ENCODE measurements around the gene IPO5. TPM values are rescaled to one million over a fixed set of nuclear protein-coding genes. Genes with fewer than 3 reads are reported as not detected.

The IPO5 gene
- polyA plus RNA-seq, 1 of the 3 experiments (the other 2 are of a cell fraction): 77.1 TPM

DNA sequence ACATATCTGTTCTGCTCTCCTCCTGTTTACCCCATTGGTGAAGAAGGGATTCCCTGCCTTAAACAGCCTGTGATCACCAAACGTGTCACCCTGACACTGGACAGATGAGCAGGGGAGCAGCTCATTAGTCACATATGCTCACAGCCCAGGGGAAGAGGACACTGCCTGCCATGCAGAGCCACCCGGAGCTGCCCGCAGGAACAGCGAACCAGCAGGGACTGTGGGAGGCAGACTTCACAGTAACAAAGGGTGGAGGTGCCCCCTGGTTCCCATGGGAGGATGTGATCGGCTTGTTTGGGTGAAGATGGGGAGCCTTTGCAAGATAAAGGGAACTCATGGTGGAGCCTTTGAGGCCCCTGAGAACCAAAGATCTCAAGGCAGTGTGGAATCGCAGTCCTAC lies 100.8 kb downstream of the IPO5 start:
- no peak for TF ChIP-seq FOXJ3 (CRISPR knock-in tag; IDR thresholded peaks at IDR 0.05)
- no peak for TF ChIP-seq GATA2 (CRISPR knock-in tag; IDR thresholded peaks at IDR 0.05)
- TF ChIP-seq GABPA (IDR thresholded peaks at IDR 0.05; ENCODE audit: low read depth): no peak
- TF ChIP-seq RCOR1 (IDR thresholded peaks at IDR 0.05; ENCODE audit: low read length): no peak
- TF ChIP-seq TCF12 (IDR thresholded peaks at IDR 0.05): no peak
- no peak for TF ChIP-seq YY1 (IDR thresholded peaks at IDR 0.05; ENCODE audit: low read depth)
- ChIA-PET POLR2A (no interaction called here), CTCF (interaction anchor here (0.9 to 1.3 kb wide), 2 partner anchors 15 to 21 kb away, joined by 3 to 5 read pairs; no protein-coding TSS in a partner anchor)
- no peak overlapping the region for H3K27ac ChIP-seq (ENCODE audit: low read depth in 2 of 2, low read length in 1 of 2)
- H3K4me2 ChIP-seq: no peak overlapping the region
- H3K4me1 ChIP-seq (ENCODE audit: control insufficient read depth in 1 of 2, insufficient read depth in 2 of 2, low read depth in 1 of 2, low read length in 1 of 2): peaks cover 0 to 3% of the 10 kb centered on the region in 2 experiments; a peak in 1 of 4 replicates
- no peak overlapping the region for H3K4me3 ChIP-seq (ENCODE audit: low read depth in 2 of 2, low read length in 1 of 2)
- H3K27me3 ChIP-seq (ENCODE audit: insufficient read depth): no peaks in the 10 kb centered on the region; the same call in 1 of the 2 replicates
- H3F3A ChIP-seq (replicated peaks; ENCODE audit: insufficient read depth): no peaks in the 10 kb centered on the region
- peak; percentile 30 for DNase-seq
- H3K9me3 ChIP-seq: no peaks in the 10 kb centered on the region
- H3K9ac ChIP-seq: no peak overlapping the region
- H4K20me1 ChIP-seq (ENCODE audit: insufficient read depth): no peaks in the 10 kb centered on the region
- H3K9me2 ChIP-seq: no peaks in the 10 kb centered on the region
- no peaks in the 10 kb centered on the region for H3K36me3 ChIP-seq (replicated peaks in 1 of 2; ENCODE audit: control insufficient read depth in 1 of 2, insufficient read depth in 2 of 2, low read length in 1 of 2)
- no peaks in the 10 kb centered on the region for H3K79me2 ChIP-seq (ENCODE audit: insufficient read depth)
- H2AFZ ChIP-seq (ENCODE audit: low read depth): no peak overlapping the region
- WGBS (ENCODE audit: low lambda C conversion rate): 62% methylated on average over 6 of the region's 6 CpGs

- TF ChIP-seq FOXM1 (IDR thresholded peaks at IDR 0.05; ENCODE audit: low read depth) (no peak), GABPA (IDR thresholded peaks at IDR 0.05; ENCODE audit: low read depth) (no peak), SMC3 (IDR thresholded peaks at IDR 0.05; ENCODE audit: low read depth, low read length) (no peak), NRF1 (IDR thresholded peaks at IDR 0.05; ENCODE audit: low read depth, low read length) (no peak), FOXJ3 (CRISPR knock-in tag; IDR thresholded peaks at IDR 0.05) (no peak), USF1 (IDR thresholded peaks at IDR 0.05; ENCODE audit: borderline replicate concordance, low read depth) (no peak), MXI1 (IDR thresholded peaks at IDR 0.05; ENCODE audit: low read depth, low read length) (no peak), EZH2phosphoT487 (IDR thresholded peaks at IDR 0.05; ENCODE audit: borderline replicate concordance, low read depth) (no peak), MEF2A (IDR thresholded peaks at IDR 0.05; ENCODE audit: borderline replicate concordance, low read depth) (no peak), TEAD4 (IDR thresholded peaks at IDR 0.05; ENCODE audit: borderline replicate concordance, insufficient read depth) (no peak), USF2 (IDR thresholded peaks at IDR 0.05; ENCODE audit: borderline replicate concordance, low read depth, low read length) (no peak), YY1 (IDR thresholded peaks at IDR 0.05; ENCODE audit: low read depth) (no peak), FOSL2 (IDR thresholded peaks at IDR 0.05; ENCODE audit: borderline replicate concordance, low read depth) (no peak)
- TF ChIP-seq, protein P1, sequence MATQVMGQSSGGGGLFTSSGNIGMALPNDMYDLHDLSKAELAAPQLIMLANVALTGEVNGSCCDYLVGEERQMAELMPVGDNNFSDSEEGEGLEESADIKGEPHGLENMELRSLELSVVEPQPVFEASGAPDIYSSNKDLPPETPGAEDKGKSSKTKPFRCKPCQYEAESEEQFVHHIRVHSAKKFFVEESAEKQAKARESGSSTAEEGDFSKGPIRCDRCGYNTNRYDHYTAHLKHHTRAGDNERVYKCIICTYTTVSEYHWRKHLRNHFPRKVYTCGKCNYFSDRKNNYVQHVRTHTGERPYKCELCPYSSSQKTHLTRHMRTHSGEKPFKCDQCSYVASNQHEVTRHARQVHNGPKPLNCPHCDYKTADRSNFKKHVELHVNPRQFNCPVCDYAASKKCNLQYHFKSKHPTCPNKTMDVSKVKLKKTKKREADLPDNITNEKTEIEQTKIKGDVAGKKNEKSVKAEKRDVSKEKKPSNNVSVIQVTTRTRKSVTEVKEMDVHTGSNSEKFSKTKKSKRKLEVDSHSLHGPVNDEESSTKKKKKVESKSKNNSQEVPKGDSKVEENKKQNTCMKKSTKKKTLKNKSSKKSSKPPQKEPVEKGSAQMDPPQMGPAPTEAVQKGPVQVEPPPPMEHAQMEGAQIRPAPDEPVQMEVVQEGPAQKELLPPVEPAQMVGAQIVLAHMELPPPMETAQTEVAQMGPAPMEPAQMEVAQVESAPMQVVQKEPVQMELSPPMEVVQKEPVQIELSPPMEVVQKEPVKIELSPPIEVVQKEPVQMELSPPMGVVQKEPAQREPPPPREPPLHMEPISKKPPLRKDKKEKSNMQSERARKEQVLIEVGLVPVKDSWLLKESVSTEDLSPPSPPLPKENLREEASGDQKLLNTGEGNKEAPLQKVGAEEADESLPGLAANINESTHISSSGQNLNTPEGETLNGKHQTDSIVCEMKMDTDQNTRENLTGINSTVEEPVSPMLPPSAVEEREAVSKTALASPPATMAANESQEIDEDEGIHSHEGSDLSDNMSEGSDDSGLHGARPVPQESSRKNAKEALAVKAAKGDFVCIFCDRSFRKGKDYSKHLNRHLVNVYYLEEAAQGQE (IDR thresholded peaks at IDR 0.05; ENCODE audit: low read depth, low read length): no peak
- Histone ChIP-seq H3K9ac (no peak overlapping the region), H4K20me1 (ENCODE audit: insufficient read depth) (no peaks in the 10 kb centered on the region), H3K9me3 (no peaks in the 10 kb centered on the region), H3K79me2 (ENCODE audit: insufficient read depth) (no peaks in the 10 kb centered on the region), H2AFZ (ENCODE audit: low read depth) (no peak overlapping the region), H3K4me1 (ENCODE audit: control insufficient read depth in 1 of 2, insufficient read depth in 2 of 2, low read depth in 1 of 2, low read length in 1 of 2) (no peaks in the 10 kb centered on the region; a peak in 1 of 4 replicates), H3K4me2 (no peak overlapping the region), H3F3A (replicated peaks; ENCODE audit: insufficient read depth) (no peaks in the 10 kb centered on the region), H3K27ac (ENCODE audit: low read depth in 2 of 2, low read length in 1 of 2) (no peak overlapping the region), H3K36me3 (replicated peaks in 1 of 2; ENCODE audit: control insufficient read depth in 1 of 2, insufficient read depth in 2 of 2, low read length in 1 of 2) (no peaks in the 10 kb centered on the region), H3K9me2 (no peaks in the 10 kb centered on the region), H3K4me3 (ENCODE audit: low read depth in 2 of 2, low read length in 1 of 2) (no peak overlapping the region), H3K27me3 (ENCODE audit: insufficient read depth) (no peaks in the 10 kb centered on the region; the same call in 1 of the 2 replicates)
- ChIA-PET CTCF (no interaction called here), POLR2A (no interaction called here)
- DNase-seq: no peak
- 85% methylated on average over 6 of the region's 6 CpGs for WGBS (ENCODE audit: low lambda C conversion rate)
Measured at GRCh38 chr13:98055623-98056022, 102.1 kb downstream of the IPO5 start.

All from SK-N-SH (cell line).